ENCODE measurements around the gene DNAI1.
"Not testable (repeated sequence)": the region's sequence is repeated elsewhere in the genome, so short reads cannot be mapped to it uniquely, and the experiment has no call there.

Gene DNAI1

DNA sequence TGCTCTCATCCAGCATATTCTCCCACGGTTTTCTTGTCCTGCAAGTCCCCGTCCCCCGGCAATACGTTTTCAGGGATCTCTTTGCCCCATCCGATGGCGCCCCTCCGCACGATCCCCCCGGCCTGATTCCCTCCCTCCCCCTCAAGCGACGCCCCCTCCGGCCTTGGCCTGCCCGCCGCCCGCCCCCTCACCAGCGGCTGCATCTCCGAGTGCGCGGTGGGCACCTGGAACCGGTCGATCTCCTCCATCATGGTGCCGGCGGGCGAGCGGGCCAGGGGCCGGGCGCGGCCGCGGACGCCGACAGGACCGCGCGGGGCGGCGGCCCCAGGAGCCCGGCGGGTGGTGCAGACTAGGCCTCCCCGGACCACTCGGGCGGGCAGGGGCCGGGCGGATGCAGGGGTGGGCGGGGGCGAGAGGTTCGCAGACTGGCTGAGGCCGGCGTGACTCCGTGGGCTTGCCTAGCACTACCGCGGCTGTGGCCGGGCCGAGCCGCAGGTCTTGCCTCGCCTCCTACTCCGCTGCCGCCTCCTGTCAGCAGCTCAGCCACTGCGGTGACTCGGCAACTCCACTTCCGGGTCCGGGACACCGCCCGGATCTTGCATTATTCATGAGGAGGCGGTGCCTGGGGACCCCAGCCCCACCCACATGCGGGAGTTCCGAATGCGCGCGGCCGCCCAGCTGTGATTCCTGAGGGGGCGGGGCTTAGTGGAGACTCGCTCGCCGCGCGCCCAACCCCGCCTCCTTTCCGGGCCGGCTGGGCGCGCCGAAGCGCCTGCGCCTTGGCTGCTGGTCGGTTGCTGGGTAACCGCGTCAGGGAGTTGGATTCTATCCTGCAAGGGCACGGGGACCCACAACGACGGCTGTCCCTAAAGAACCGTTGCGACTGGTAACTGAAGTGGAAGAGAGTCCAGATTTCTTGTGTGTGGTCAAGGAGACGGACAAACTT lies at the start of gene DNAI1, which contains the start of gene FAM219A:
Gene DNAI1, plus strand, starts transcription at position 793 of the 946 bp plus-strand sequence. CDS start 201 bp downstream, outside the sequence.
Gene FAM219A, minus strand, starts transcription at position 558 of the 946 bp plus-strand sequence. Its CDS starts 307 bp downstream, at position 251.
- peak; percentile 99 for DNase-seq

DNA sequence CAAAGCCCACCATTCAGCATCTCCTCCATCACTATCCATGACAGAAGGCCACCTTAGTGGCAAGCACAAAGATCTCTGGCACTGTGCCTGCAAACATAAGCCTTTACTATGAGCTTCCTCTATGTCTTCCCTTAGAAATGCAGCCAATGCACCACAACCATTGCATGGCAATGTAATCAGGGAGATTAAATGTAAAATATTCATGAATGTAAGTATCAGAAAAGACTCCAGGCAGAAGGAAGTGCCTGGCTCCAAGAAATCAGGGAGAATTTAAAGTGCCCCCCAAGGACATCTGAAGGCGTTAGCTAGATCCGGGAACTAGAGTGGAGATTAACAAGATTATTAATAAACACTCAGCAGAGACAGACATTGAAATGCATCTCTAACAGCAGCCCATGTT lies 49.5 kb upstream of the DNAI1 start:
- no peak for DNase-seq

DNA sequence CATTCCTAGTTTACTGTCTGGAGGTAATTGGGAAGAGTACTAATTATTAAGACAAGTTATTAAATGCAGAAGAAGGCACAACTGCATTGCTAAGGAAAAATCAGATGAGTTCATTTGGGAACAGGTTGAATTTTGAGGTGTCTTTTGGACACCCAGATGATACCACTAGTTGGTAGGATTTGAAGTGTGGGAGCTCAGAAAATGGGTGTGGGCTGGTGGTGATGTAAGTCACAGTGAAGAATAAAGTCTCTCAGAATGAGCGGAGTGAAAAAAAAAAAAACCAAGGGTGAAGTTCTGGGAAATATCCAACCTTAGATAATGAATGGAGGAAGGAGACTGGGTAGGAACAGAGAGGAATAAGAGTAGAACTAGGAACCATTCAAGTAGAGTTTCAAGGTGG lies 46.3 kb upstream of the DNAI1 start:
- DNase-seq = no peak

DNA sequence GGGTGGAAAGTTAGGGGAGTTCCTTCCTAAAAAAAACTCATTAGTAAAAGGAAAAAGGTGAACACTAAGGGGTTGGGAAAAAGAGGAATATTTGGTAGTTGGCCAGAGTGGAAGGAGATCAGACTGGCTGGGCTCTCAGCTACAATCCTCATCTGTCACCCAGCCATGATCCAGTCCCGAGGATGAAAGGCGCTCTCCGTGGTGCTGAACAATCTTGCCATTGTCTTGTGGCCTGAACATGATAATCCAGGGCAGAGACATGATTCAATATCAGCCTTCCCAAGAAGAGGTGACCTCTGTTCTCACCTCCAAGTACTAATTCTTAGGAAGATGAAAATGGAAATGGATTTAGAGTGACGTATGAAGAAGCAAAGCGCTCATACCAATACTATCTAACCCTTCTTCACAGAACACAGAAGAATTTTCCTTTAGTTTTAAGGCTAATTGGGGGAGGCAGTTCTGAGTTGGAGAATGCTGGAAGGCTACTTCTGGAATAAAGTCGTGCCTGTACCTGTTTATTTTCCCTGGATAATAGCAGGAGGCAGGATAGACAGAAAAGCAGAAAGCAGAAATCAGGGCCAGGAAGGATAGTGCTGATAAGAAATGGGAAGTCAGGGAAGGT lies 45.3 kb upstream of the DNAI1 start:
- DNase-seq = no peak

DNA sequence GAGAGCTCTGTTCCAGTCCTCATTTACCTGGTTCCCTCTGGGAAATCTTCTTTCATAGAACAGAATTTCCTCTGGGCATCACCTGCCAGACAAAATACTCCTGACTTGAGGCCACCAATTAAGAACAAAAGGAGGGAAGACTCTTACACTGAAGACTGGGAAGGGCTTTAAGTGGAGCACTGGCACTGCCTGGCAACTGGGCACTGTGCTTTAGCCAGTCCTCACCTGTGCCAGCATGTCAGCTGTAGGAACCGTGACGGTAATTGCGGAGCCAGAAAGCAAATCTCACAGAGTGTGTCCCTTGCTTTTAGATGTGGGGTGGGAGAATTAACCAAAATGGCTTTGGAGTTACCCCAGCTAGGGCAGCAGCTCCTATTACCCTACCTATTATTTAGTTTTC lies 40.9 kb upstream of the DNAI1 start:
- no peak for DNase-seq

DNA sequence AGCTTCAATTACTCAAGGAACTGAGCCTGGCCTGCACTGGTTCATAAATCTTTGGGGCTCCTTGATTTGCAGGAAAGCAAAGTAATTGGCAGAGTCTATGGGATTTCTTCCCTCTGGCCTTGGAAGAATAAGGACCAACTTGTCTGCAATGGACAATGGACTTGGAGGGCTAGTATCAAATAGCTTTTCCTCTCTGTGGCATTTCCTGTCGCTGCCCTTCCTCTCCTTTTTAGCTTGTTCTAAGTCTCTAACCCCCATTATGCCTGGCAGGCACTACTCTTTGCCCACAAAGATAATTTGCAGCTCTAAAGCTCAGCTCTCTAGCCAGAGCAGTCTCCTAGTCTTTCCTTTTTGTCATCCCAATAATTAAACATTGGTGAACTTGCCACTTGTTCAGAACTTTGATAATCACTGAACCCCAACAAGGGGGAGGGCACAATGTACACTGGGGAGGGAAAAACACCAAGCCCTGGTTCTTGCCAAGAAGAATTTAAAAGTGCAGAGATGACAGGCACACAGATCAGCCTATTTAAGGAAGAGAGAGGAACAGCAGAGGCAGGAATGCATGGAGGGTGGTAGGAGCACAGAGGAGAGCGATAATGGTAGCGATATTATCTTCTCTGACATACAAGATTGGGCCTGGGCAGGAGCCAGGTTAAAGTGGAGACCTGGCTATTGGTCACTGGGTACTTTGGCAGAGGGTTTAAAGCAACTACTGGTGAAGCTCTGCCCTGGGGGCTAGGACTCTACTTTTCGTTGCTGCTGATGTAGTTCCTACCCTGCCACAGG lies 38.7 kb upstream of the DNAI1 start:
- DNase-seq = no peak

DNA sequence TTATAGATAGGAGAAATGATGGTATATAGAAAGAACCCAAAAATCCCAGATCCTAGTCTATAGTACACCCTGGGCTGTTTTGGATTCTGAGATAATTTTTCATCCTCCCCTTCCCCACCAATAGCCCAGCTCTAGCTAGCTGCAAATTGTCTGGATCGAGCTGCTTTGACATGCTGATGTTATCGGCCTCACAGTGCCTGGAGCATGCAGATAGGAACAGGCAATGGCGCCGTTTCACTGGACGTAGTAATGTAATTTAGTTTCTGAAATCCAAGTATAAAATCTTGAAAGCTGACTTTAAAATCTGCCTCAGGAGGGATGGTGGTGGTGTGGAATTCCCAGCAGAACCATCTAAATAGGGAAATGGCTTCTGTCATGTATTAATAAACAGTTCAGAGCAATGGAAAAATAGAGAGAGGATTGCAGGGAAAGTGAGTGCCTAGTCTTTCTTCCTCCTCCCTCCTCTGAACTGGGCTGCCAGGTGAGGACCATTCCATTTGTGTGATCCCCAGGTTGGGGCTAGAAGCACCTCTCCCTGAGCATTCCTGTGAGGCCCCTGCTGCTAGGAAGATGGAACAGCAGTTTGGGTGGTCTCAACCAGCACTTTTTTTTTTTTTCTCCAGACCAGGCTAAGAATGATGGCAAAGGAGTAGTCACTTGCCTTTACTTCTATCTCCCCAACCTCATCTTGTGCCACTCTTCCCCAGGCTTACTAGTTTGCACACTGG lies 32.1 kb upstream of the DNAI1 start:
- no peak for DNase-seq

DNA sequence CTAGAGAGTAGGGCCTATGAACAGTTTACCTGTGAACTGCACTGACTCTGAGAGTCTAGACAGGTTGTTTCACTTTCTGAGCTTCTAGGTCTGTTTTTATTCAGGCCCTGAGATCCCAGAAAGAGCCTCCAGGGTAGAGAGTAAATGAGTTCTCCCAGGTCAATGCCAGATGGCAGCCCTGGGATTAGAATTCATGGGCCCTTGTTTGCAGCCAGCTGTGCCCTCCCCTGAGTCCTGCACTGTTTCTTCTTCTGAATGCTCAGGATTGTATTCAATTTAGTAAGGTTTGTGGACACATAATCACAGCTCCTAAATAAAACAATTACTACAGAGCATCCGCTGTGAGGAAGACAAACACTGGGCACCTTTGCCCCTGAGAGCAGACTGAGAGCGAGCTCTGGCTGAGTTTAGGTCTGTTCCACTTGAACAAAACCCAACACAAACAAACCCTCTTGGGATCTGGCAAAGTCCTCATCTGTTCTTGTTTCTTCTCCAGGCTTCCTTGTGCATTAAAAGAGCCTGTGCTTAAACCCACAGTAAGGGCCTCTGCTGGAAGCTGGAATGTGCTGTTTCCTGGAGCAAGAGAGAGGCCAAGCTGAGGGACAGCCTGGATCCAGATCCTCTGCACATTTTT lies 30.2 kb upstream of the DNAI1 start:
- no peak for DNase-seq

DNA sequence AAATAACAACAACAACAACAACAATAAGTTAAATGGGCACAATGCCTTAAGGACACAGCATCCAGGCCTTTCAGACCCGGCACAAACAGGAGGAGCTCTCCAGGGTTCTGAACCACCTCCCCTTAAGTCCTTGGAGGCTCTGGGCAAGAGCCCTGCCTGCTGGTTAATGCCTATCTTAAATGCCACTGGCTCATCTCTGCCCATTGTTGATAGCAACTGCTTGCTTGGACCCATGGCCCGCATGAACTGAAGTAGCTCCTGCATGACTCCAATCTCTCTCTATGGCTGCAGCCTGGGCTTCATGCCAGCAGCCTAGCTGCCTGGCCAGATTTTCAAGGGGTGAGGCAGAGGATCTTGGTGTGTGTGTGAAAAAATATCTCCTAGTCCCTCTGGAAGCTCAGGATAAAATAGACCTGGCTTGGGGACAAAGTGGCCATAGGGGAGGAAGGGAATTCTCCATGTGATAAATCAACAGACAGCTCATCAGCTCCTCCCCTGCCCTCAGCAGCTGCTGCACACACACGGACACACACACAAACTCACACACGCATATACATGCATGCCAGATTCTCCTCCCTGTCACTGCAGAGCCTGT lies 27.7 kb upstream of the DNAI1 start:
- no peak for DNase-seq

DNA sequence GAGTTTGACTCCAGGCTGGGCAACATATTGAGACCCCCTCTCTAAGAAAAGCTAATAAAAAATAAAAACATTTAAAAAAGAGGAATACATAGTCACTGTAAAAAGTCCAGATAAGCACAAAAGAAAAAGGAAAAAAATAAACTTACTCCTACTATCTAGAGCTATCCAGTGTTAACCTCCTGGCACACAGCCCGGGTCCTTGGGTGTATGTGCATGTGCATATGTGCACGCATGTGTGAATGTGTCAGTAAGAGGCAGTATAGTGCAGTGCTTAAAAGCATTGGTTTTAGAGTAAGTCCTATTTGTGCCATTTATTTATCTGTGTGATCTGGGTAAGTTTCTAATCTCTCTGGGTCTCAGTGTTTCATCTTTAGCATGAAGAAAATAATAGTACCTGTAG lies 26.9 kb upstream of the DNAI1 start:
- DNase-seq = no peak

DNA sequence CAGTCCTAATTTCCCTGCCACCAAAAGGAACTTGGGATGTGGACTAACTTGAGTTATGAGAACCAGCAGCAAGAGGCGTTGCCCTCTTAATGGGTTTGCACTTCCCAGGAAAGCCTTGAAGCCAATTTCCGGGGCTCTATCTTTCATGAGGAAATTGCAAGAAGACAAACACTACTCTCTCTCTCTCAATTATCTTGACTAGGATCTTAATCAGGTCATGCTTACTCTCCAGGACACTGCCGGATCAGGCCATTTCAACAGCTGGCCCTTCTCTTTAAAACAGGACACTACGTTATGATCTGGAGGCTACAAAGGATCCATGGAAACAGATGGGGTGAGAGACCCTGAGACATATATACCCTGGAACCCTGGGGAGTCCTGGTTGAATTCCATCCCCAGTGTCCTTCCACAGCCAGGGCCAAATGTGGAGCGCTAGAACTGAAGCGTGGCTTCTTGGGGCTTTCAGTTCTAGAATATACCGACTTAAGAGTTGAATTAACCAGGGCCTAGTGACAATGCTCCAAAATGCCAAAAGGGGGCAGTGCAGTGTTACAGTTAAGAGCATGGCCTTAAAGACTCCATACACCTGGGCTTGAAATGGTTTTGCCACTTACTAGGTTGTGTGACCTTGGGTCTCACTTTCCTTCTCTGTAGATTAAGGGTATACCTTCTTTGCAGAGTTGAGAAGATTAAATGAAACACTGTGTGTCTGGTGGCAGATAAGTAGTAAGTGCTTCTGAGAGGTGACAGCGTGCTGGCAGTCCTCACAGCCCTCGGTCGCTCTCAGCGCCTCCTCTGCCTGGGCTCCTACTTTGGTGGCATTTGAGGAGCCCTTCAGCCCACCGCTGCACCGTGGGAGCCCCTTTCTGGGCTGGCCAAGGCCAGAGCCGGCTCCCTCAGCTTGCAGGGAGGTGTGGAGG lies 21.3 kb upstream of the DNAI1 start:
- DNase-seq = peak; percentile 56

DNA sequence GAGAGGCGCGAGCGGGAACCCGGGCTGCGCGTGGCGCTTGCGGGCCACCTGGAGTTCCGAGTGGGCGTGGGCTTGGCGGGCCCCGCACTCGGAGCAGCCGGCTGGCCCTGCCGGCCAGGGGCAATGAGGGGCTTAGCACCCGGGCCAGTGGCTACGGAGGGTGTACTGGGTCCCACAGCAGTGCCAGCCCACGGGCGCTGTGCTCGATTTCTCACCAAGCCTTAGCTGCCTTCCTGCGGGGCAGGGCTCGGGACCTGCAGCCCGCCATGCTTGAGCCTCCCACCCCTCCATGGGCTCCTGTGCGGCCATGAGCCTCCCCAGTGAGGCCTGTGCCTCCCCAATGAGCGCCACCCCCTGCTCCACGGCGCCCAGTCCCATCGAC lies 20.7 kb upstream of the DNAI1 start:
- DNase-seq = not testable (repeated sequence)

DNA sequence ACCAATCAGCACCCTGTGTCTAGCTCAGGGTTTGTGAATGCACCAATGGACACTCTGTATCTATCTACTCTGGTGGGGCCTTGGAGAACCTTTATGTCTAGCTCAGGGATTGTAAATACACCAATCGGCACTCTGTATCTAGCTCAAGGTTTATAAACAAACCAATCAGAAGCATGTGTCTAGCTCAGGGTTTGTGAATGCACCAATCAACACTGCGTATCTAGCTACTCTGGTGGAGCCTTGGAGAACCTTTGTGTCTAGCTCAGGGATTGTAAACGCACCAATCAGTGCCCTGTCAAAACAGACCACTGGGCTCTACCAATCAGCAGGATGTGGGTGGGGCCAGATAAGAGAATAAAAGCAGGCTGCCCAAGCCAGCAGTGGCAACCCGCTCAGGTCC lies 20.1 kb upstream of the DNAI1 start:
- not testable (repeated sequence) for DNase-seq

DNA sequence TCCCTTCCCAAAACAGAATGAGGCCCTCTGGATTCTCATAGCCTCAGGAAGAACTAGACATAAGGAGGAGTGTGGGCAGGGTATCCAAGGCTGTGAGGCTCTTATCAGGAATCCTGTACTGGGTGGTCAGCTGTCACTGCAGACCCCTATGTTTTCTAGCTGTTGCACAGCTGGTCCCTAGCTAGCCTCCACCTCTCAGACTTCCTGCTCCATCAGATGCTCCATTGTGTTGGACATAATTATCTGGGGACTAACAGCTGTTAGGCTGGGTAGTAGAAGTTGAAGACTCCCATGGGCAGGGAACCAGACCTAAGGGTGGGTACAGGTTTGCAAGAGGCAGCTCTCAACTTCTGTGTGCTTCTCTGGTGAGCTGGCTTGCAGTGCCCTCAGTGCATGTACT lies 18.6 kb upstream of the DNAI1 start:
- no peak for DNase-seq

DNA sequence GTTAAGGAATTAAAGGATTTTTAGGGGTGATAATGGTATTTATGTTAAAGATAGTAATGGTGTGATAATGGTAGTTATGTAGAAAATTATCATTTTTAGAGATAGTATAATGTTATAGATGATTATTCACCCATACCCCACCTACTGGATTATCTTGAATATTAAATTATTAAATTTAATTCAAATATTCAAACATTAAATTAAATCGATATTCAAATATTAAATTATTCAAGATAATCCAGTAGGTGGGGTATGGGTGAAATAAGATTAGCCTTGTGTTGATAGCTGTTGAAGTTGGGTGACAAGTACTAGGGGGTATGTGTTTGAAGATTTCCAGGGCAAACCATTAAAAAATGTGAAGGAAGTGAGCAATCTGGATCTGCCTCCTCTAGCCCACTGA lies 15.8 kb upstream of the DNAI1 start:
- no peak for DNase-seq

DNA sequence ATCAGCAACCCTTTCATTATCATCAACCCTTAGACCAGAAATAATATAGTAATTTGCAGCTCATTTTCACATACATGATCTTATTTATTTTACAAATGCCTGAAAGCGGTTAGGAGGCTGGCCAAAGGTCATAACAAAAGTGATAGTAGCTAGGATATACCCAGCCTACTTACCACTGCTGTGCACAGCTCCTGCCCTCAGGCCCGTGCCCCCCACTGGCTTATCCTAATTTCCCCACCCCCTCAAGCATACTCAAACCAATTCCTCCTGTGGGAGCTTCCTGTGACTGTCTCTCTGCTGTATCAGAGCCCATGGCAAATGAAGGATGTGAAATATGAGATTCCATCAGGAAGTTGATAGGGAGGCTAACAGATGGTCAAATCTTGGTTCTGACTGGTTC lies 15.1 kb upstream of the DNAI1 start:
- DNase-seq = no peak

DNA sequence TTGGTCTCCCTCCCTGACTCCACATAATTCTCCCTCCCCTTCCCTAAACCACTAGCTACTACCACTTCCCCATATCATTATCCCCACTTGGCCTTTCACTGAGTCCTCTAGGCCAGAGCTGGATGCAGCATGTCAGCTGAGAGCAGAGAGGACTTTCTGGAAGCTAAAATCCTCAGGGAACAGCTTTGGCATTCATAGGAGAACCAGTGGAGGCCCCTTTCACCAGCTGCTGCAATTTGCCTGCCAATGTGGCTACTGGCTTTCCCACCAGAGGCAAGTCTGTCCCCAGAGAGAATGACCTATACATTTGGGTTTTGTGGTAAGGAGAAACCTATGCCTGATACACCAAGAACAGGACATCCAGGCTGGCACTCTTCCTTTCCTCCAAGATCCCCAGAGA lies 14.6 kb upstream of the DNAI1 start:
- no peak for DNase-seq

DNA sequence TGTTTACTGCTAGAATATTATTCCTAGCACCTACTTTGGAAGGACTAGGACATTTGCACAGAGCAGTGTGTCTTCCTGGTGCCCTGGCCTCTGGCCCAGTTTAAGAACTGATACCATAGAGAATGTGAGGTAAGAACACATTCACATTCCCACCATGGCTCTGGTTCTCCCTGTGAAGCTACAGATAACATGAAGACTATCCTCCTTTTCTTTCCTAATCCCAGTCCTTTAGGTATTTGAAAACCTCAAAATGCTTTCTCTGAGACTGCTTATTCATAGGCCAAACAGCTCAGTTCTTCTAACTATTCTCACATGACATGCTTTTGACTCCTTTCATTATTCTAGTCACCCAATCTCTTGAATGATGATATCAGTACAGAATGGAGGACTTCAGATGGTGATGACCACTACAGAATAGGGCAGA lies 12.1 kb upstream of the DNAI1 start:
- no peak for DNase-seq

DNA sequence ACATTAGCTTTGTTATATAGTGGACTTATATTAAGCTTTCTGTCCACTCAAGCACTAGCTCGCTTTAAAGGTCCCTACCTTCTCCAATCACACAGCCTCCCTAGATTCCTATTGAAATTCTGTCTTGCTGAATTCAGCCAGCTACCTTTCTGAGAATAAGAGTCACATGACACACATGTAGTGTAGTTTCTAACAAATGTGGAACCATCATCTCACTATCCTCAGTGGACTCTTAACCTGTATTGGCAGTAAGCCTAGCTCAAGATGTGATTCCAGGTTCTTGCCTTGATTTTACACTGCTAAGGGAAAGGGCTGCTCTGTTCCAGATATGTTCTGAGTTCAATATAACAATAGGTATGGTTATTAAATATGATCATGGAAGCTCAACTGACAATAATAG lies 11.7 kb upstream of the DNAI1 start:
- DNase-seq = no peak

DNA sequence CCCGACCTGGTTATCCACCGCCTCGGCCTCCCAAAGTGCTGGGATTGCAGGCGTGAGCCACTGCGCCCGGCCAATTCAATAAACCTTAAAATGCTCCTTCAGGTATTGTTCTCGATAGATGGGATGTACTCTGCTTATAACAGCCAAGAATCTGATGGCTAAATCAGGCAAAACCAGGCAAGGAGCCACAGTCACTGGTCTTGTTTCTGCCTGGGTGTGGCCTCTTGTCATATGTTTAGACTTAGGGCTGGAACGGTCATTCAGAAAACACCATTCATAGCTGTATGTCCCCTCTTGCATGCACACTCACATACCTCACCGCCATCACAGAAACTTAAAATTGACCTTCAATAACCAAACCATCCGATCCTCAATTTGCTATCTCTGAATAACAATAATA lies 8.0 kb upstream of the DNAI1 start:
- DNase-seq = no peak

DNA sequence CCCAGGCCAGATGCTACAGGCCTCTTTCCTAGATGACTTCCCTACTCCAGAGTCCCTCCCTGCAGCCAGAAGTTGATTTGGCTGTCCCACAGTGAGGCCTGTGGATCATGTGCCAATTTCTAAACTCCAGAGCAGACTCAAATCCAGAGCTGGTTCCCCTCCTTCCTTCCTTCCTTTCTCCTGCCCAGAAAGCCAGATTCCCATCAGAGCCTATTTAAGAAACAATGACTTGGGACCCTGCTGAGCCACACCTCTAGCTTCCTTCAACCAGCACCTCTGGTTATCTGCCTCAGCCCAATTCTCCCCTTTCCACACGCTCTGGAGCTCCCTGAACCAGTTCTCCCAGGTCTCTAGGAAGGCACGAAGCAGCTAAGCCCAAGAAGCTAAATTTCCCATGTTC lies 7.5 kb upstream of the DNAI1 start:
- DNase-seq = no peak

Measured in activated T-cell treated with anti-CD3 and anti-CD28 coated beads, Interleukin-2, amount 50 U/mL, for 1 hour (primary cell).